Activated CD4-positive, CD25-positive, alpha-beta regulatory T cell treated with anti-CD3 and anti-CD28 coated beads, Interleukin-2, amount 50 U/mL, for 72 hours (primary cell): ENCODE measurements around the gene APBB1IP.
"Not testable (repeated sequence)": the region's sequence is repeated elsewhere in the genome, so short reads cannot be mapped to it uniquely, and the experiment has no call there.

Experiments used
- DNase-seq: peaks from one replicate; pipeline ENCODE4 v3.0.0; 2021

APBB1IP gene

GRCh38 chr10:26566525-26567350 is 128.6 kb downstream of the APBB1IP start:
- no peak for DNase-seq

DNA sequence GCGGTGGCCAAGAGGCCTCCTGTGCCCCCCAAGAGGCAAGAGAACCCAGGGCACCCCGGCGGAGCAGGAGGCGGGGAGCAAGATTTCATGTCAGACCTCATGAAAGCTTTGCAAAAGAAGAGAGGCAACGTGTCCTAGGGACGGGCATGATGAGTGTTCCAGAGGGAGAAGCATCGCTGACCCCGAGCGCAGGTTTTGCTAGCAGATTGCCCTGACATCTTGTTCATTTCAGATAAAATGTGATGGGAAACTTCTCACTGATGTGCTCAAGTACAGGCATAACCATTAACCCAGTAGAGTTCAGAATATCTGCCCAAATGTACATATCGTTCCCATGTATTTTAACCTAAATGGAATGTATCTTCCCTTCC is 129.2 kb downstream of the APBB1IP start:
- DNase-seq = no peak

GRCh38 chr10:26571655-26572054 is 133.5 kb downstream of the APBB1IP start:
- no peak for DNase-seq

DNA sequence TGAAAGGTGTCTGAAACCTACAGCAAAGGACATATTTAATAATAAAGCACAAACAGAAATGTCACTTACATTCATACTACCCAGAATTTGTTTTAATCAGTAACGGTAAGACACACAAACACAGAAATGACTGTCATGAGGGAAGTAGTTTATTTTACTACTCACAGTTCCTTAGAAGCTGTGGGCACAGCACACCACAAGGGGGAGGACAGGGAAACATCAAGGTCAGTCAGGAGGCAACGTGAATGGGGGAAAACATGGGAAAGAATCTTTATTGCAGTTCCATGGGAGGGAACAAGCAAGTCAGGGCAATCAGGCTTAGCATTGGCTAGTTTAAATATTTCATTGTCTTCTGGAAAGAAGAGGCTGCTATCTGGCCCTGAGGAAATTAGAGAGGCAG is 135.5 kb downstream of the APBB1IP start:
- DNase-seq = no peak

- DNase-seq = no peak
Observed at GRCh38 chr10:26574783-26575182, 136.6 kb downstream of the APBB1IP start.

GRCh38 chr10:26578371-26578770 is 140.2 kb downstream of the APBB1IP start:
- not testable (repeated sequence) for DNase-seq

- no peak for DNase-seq
Observed at GRCh38 chr10:26579256-26580063, 141.3 kb downstream of the APBB1IP start.

GRCh38 chr10:26586211-26586610 is 148.1 kb downstream of the APBB1IP start:
- DNase-seq = no peak

DNA sequence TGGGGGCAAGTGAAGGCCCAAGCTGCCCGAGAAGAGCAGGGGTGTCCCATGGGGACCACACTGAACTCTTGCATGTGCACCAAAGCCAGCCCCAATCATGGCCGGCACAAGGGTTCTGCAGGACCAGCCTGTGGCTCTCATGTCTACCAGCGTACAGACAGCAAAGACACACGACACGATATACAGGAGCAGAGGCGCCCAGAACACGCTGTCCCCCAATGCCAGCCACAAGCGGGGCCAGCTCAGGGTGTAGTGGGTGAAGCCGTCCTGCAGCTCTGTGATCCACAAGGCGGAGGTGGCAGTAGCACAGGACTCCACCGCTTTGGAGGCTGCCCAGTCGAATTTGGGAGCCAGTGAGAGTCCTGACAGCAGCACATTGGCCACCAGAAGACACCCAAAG is 150.5 kb downstream of the APBB1IP start:
- no peak for DNase-seq

- not testable (repeated sequence) for DNase-seq
Observed at GRCh38 chr10:26589813-26590212, 151.7 kb downstream of the APBB1IP start.

DNA sequence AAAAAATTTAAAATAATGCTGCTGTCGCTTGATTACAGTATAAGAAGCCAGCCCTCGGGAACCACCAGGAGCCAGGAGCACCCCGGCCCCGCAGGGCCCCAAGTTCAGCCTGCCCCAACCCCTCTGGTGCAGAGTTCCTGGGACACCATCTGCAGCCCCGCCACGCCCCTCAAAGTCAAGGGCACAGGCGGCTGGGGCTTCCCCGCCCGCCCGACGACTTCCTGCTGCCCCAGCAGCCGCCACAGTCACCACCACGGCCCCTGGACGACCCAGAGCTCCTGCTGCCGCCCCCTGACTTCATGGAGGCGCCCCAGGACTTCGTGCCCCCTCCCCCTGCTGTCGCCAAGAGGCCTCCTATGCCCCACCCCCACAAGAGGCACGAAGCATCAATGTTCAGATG is 155.8 kb downstream of the APBB1IP start:
- DNase-seq = no peak

DNA sequence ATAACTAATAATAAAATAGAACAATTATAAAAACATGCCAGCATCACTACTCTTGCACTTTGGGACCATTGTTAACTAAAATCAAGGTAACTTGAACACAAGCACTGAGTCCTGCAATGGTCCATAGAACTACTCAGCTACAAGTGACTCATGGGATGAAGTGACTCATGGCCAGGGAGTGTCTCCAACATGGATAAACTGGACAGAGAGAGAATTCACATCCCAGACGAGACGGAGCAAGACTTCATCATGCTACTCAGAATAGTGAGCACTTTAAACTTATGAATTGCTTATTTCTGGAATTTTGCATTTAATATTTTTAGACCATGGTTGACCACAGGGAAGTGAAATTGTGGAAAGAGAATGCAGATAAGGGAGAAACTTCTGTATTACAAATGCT is 165.1 kb downstream of the APBB1IP start:
- not testable (repeated sequence) for DNase-seq

- not testable (repeated sequence) for DNase-seq
Observed at GRCh38 chr10:26604320-26605093, 166.4 kb downstream of the APBB1IP start.

GRCh38 chr10:26606389-26606877 is 168.3 kb downstream of the APBB1IP start:
- not testable (repeated sequence) for DNase-seq

GRCh38 chr10:26612151-26612915 is 174.2 kb downstream of the APBB1IP start:
- no peak for DNase-seq
